Mesodermal cell (in vitro differentiated cells): Measurements from ENCODE around the gene PPP2R5B. TPM values are rescaled to one million over a fixed set of nuclear protein-coding genes. Genes with fewer than 3 reads are reported as not detected.

ENCODE experiments used
- H3K27ac ChIP-seq: 2 replicates; pipeline ENCODE4 v1.7.0; 2013; ENCODE audit warnings: mild to moderate bottlenecking, low read depth, low read length, moderate library complexity; ENCODE audit not compliant: severe bottlenecking
- H3K36me3 ChIP-seq: 2 replicates; pipeline ENCODE4 v1.7.1; 2013; ENCODE audit warnings: mild to moderate bottlenecking, low read length, moderate library complexity; ENCODE audit not compliant: control insufficient read depth, insufficient read depth
- H3K4me1 ChIP-seq: one replicate; pipeline ENCODE4 v1.7.1; 2013; ENCODE audit warnings: mild to moderate bottlenecking, low read length; ENCODE audit not compliant: insufficient read depth, control insufficient read depth, poor library complexity, severe bottlenecking
- H3K4me3 ChIP-seq: 2 replicates; pipeline ENCODE4 v1.7.0; 2013; ENCODE audit warnings: low read length, control low read depth, mild to moderate bottlenecking; ENCODE audit not compliant: insufficient read depth, poor library complexity, severe bottlenecking; ENCODE audit errors: extremely low read depth
- H3K9me3 ChIP-seq: 2 replicates; pipeline ENCODE4 v1.7.1; 2013; ENCODE audit warnings: mild to moderate bottlenecking, low read length, moderate library complexity; ENCODE audit not compliant: control insufficient read depth
- WGBS, 2 experiments: methylation state at CpG; one replicate each; pipeline ENCODE4 v1.1.5; 2013; ENCODE audit warnings: missing lambda C conversion rate in 2 of 2; ENCODE audit not compliant: insufficient coverage in 2 of 2; 5-methylcytosine and 5-hydroxymethylcytosine counted together
- polyA plus RNA-seq, 2 experiments: library from polyadenylated mRNA; stranded (reverse); fragments of 50-300 nt; gene quantifications; one replicate each; pipeline ENCODE4 v1.2.3, GENCODE V29; 2013

Gene PPP2R5B
- polyA plus RNA-seq (2013, experiment 1 of 2), result 17.9 TPM
- 15.3 TPM for polyA plus RNA-seq (2013, experiment 2 of 2)

DNA sequence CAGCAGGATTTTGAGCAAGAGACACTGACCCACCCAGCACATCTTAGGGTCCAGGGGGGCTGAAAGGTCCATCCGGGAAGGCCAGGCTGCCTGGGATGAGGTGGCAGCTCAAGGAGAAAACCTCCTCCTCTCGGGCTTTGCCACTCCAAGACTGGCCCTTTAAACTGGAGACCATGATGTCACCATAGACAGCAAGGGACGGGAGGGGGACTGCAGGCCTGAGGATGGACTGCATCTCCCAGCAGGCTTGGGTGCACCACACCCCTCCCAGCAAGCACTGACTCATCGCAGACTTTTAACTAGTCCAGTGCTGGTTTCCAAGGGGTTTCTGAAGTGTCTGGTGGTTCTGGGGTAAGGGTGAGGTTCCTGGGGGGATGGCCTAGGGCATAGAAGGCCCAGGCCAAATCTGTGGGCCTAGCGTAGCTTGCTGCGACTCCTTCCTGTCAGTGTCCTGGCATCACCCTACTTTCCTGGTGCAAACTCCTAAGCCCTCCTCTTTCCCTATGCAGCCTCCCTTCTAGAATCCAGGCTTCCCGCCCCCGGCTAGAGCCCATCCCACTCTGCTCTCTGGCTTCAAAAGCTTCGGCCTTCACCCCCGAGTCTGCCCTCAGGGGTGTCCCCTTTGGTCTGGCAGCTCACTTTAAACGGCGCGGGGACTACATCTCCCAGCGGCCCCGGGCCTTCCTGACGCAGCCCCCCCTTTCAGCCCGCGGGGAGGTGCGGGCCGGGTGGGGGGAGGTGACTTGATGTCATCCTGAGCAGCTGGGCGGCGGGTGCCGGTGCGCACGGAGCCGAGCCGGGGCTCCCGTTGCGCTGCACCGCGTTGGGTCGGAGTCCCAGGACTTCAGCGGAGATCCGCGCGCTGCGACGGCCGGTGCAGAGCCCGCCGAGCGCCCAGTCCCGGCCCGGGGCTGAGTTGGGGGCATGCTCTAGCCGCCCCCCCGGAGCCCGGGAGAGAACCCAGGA is at the start of gene PPP2R5B:
PPP2R5B (plus strand) TSS at position 746 of the 966 bp plus-strand sequence. CDS start 1,046 bp downstream, outside the sequence.
- H3K27ac ChIP-seq, result peak within 1 kb of the TSS; percentile 87

DNA sequence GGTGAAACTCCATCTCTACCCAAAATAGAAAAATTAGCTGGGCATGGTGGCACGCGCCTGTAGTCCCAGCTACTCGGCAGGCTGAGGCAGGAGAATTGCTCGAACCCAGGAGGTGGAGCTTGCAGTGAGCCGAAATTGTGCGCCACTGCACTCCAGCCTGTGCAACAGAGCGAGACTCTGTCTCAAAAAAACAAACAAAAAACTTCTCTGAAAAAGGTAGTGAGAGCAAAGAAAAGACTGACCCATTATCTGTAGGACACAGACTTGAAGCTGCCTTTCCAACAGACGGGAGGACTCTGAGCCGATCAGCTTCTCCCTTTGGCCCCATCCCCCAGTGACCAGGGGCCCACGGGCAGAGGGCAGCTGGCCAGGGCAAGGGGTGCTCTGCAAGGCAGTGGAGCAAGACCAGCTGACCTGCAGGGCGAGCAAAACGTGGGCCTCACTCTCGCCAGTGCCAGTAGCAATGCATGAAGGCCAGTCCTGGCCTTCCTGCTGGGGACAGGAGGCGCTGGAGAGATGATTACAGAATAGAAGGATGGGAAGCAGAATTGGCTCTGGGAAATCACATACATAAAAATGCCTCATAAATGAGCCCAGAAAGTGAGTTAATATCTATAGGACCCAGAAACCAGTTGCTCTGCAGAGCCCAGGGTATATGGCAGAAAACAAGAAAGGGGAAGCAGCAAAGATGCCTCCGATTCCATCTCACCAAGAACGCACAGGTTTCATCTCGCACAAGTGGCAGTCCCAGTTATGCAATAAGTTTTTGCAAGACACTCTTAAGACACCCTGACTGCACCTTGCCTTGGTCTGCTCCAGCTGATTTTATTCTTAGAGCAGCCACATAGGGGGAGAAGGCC is 48.9 kb upstream of the PPP2R5B start:
- peaks cover 50% of the 10 kb centered on the region for H3K4me1 ChIP-seq
- H3K36me3 ChIP-seq, result peaks cover 43% of the 10 kb centered on the region
- no peak overlapping the region for H3K27ac ChIP-seq
- H3K4me3 ChIP-seq, result no peak overlapping the region
- WGBS, 2 experiments, result 93 to 97% methylated on average over 13 to 15 of the region's 17 CpGs
- H3K9me3 ChIP-seq, result no peaks in the 10 kb centered on the region

More for the DNA sequence above, at the start of gene PPP2R5B:
- Histone ChIP-seq H3K36me3 (peaks cover 4% of the 10 kb centered on the region), H3K4me3 (peak within 1 kb of the TSS; percentile 82), H3K9me3 (no peaks in the 10 kb centered on the region), H3K4me1 (peaks cover 13% of the 10 kb centered on the region)
- 1% methylated on average over 29 to 42 of the region's 47 CpGs for WGBS, 2 experiments

DNA sequence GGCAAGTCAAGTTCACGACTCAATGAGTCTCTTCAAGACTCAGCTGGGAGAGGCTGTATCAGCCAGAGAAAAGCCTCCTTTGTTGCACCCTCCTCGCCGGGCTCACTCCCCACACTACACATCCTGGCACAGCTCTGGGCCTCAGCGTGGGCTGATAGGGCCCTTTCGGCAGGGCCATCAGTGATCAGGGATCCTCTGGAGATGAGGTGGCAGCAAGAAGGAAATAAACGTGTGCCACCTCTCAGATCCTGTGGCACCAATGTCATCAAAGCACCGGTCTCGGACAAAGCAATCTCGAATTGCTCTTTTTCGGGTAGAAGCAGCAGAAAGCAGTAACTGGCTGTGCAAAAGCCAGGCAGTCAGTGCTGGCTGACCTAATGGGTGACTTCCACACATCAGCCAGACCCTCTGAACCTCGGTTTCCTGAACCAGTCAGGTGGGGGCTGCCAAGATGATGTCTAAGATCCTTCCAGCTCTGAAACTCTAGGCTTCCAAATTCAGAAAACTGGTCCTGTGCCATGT is 48.2 kb upstream of the PPP2R5B start:
- peaks cover 43% of the 10 kb centered on the region for H3K4me1 ChIP-seq
- H3K36me3 ChIP-seq, result peaks cover 40% of the 10 kb centered on the region
- H3K9me3 ChIP-seq, result no peaks in the 10 kb centered on the region
- peak overlapping the region; percentile 16 for H3K27ac ChIP-seq
- 90 to 93% methylated on average over 8 to 11 of the region's 11 CpGs for WGBS, 2 experiments
- H3K4me3 ChIP-seq, result peak overlapping the region; percentile 95

DNA sequence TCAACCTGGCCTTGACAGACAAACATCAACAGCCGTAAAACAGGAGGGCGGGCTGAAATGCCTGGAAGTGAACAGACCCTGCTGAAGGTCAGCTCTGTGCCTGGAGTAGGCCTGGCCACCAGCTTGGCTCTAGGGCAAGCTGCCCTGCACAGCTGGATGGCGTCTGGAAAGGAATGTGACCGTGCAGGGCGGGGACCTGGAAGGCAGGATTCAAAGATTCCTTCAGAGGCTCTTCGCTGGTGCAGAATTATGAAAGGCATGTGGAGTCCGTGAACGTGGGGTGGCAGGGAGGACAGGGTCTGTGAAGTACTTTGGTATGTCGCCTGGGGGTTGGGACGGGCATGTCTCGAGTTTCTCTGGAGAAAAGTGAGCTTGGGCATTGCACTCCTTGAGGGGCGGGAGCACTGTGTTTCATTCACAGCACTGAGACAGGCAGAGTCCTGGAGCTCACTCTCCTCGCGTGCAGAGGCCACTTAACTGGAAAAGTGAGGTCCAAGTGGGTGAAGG is 47.6 kb upstream of the PPP2R5B start:
- H3K4me3 ChIP-seq, result peak overlapping the region; percentile 95
- H3K36me3 ChIP-seq, result peaks cover 36% of the 10 kb centered on the region
- H3K9me3 ChIP-seq, result no peaks in the 10 kb centered on the region
- peak overlapping the region; percentile 75 for H3K27ac ChIP-seq
- peaks cover 41% of the 10 kb centered on the region for H3K4me1 ChIP-seq
- WGBS, 2 experiments, result 55 to 59% methylated on average over 11 to 14 of the region's 14 CpGs

DNA sequence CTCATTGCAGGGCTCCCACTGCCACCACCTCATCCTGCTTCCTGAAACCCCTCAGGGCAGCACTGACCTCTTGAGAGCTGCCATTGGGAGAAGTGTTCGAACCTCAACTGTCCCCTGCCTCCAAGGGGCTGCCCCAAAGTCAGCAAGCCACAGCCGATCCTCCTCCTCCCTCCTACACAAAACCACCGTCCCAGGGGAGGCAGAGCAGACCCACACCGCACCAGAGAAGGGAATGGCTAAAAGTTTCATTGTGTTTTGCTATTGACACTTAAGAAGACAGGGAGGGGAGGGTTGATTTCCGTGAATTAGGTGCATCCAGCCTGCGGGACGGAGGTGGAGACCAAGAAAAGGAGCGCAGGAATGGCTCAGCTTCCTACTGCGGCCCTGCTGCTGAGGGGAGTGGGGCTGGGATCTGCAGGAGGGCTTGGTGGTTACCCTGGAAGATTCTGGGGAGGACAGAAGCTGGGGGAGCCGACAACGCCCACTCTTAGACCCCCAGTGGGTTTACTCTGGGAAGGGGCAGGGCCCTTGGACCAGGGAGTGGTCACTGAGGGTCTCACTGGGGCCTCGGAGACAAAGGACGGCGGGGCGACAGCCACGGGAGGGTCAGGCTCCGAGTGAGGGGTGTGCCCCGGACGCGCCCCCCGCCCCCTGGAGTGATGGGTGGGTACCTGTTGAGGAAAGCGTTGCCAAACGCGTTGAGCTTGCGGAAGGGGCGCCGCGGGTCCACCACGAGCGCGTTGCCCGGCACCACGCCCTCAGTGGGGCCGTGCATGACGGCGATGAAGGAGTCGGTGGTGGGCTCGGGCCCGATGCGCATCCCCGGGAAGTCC is 46.9 kb upstream of the PPP2R5B start:
- Histone ChIP-seq H3K36me3 (peaks cover 30% of the 10 kb centered on the region), H3K4me1 (peaks cover 39% of the 10 kb centered on the region), H3K4me3 (peak overlapping the region; percentile 95), H3K27ac (peak overlapping the region; percentile 75), H3K9me3 (no peaks in the 10 kb centered on the region)
- WGBS, 2 experiments, result 2 to 3% methylated on average over 28 to 36 of the region's 41 CpGs

DNA sequence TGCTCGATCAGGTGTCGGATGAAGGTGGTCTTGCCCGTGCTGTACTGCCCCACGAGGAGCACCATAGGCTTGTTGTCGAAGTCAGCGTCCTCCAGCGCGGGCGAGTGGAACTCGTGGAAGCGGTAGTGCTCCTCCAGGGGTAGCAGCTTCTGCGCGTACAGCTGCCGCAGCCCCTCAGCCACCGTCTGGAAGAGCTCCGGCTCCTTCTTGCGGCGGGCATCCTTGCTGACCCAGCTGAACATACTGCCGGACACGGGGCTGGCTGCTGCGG is 46.3 kb upstream of the PPP2R5B start:
- 0 to 1% methylated on average over 15 to 19 of the region's 21 CpGs for WGBS, 2 experiments
- Histone ChIP-seq H3K4me1 (peaks cover 36% of the 10 kb centered on the region), H3K27ac (peak overlapping the region; percentile 36), H3K36me3 (peaks cover 25% of the 10 kb centered on the region), H3K4me3 (peak overlapping the region; percentile 95), H3K9me3 (no peaks in the 10 kb centered on the region)

DNA sequence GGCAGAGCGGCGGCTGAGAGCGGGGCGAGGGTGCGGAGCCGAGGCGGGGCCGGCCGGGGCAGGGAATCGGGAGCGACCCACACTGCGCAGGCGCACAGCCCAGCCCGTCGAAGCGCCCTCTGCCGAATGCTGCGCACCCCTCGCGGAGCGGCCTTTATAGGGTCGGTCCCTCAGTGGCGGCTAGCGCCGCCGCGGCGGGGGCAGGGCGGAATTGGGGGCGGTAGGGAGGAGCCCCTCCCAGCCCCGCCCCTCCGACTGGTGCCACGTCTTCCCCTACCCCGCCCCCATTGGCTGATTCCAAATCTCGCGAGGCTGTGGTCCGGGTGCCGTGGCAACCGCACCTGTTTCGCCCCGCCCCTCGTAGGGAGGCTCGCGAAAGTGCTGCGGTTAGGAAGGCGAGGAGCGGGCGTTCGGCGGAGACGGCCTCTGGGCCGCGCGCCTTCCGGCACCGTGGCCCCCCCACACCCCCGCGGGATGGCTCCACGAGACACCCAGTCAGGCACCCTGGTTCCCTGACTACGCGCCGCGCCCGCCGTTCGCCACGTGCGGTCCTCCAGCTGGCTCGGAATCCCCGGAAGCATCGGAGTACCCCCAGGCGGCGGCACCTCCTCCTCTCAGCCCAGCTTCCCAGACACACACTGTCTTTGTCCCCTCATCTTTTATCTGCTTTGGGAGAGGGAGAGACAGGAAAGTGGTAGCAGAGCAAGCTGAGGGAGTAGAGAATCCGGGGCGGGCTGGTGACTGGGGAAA is 45.8 kb upstream of the PPP2R5B start, which contains the start of gene EHD1:
EHD1 (minus strand) TSS at position 128 of the 750 bp plus-strand sequence. CDS start 157 bp downstream, outside the sequence.
- H3K9me3 ChIP-seq, result no peaks in the 10 kb centered on the region
- H3K36me3 ChIP-seq, result peaks cover 20% of the 10 kb centered on the region
- peak within 1 kb of the TSS; percentile 82 for H3K27ac ChIP-seq
- H3K4me3 ChIP-seq, result peak within 1 kb of the TSS; percentile 95
- WGBS, 2 experiments, result 0 to 1% methylated on average over 26 to 52 of the region's 75 CpGs
- H3K4me1 ChIP-seq, result peaks cover 34% of the 10 kb centered on the region

DNA sequence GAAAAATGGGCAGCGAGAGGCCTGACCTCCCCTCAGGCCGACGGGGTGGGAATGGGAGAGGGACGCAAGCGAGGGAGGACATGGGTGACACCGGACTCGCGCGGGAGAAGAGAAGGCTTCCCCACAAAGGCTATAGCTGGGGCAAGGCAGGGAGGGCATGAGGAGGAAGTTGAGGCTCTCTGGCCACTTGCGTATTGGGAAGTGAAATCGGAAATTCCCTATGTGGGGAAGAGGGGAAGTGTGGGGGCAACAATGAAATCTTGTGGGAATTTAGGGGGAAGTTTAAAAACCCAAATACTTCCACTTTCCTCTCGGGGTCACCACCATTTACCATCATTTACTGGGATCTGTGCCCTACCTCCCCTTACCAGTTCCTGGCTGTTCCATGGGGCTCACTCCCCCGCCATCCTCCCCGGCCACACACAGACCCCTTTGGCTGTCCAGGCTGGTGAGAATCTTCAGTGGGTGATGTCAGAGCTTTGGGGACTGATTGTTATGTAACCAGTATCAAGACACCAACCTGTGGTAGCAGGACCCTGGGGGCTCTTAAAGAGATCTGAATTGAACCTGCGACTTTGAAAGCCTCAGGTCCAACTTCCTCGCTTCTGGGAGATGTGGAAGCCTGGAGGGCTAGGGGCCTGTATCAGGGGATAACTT is 45.1 kb upstream of the PPP2R5B start:
- Histone ChIP-seq H3K36me3 (peaks cover 15% of the 10 kb centered on the region), H3K27ac (peak overlapping the region; percentile 82), H3K9me3 (no peaks in the 10 kb centered on the region), H3K4me1 (peaks cover 31% of the 10 kb centered on the region), H3K4me3 (peak overlapping the region; percentile 95)
- 22% methylated on average over 11 to 14 of the region's 16 CpGs for WGBS, 2 experiments
